ENCODE measurements around the gene ASPHD2. TPM values are rescaled to one million over a fixed set of nuclear protein-coding genes. Genes with fewer than 3 reads are reported as not detected.

Gene ASPHD2
- total and polyA plus RNA-seq, 10 donors, result 2.1 to 8.0 (median 5.1) TPM

DNA sequence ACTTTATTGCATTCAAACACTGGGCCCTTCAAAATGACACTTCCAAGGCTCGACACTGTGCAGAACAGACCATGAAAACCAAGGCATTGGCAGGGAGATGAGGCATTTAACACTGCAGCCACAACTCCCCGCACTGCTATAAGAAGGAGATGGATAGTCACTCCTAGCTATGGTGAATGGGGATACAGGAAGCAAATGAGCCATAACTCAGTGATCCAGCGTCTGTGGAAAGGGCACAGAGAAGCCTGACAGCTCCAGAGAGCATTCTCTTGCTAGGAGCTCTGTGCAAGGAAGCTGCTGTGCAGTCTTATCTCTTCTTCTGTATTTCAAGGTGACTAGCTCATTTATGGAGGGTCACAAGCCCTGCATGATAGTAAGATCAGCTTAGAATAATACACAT lies 33.6 kb downstream of the ASPHD2 start:
- no peaks in the 10 kb centered on the region for H3K9me3 ChIP-seq
- H3K4me1 ChIP-seq, result peaks cover 0 to 17% (median 3%) of the 10 kb centered on the region in 6 donors
- no peaks in the 10 kb centered on the region for H3K27me3 ChIP-seq (replicated peaks in 1 of 7)
- peaks cover 3 to 100% (median 86%) of the 10 kb centered on the region in 6 donors for H3K36me3 ChIP-seq
- H3K27ac ChIP-seq, result no peak overlapping the region
- WGBS, 5 donors, result 87 to 94% (median 90%) methylated on average over 3 of the region's 3 CpGs
- H3K4me3 ChIP-seq, result no peak overlapping the region
- no peak for TF ChIP-seq POLR2A (IDR thresholded peaks at IDR 0.05)
- TF ChIP-seq POLR2AphosphoS5 (IDR thresholded peaks at IDR 0.05), result no peak
- TF ChIP-seq, protein P1, sequence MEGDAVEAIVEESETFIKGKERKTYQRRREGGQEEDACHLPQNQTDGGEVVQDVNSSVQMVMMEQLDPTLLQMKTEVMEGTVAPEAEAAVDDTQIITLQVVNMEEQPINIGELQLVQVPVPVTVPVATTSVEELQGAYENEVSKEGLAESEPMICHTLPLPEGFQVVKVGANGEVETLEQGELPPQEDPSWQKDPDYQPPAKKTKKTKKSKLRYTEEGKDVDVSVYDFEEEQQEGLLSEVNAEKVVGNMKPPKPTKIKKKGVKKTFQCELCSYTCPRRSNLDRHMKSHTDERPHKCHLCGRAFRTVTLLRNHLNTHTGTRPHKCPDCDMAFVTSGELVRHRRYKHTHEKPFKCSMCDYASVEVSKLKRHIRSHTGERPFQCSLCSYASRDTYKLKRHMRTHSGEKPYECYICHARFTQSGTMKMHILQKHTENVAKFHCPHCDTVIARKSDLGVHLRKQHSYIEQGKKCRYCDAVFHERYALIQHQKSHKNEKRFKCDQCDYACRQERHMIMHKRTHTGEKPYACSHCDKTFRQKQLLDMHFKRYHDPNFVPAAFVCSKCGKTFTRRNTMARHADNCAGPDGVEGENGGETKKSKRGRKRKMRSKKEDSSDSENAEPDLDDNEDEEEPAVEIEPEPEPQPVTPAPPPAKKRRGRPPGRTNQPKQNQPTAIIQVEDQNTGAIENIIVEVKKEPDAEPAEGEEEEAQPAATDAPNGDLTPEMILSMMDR (IDR thresholded peaks at IDR 0.05 in 8 of 11, conservative IDR thresholded peaks at IDR 0.05 in 3 of 11), result no peak
- no peak for DNase-seq
- intact Hi-C loops (cut with DNase I; ENCODE audit: low total_unique reads), result loop anchor here (10.0 kb wide), 1 partner anchor 68 kb away; no protein-coding TSS in a partner anchor

DNA sequence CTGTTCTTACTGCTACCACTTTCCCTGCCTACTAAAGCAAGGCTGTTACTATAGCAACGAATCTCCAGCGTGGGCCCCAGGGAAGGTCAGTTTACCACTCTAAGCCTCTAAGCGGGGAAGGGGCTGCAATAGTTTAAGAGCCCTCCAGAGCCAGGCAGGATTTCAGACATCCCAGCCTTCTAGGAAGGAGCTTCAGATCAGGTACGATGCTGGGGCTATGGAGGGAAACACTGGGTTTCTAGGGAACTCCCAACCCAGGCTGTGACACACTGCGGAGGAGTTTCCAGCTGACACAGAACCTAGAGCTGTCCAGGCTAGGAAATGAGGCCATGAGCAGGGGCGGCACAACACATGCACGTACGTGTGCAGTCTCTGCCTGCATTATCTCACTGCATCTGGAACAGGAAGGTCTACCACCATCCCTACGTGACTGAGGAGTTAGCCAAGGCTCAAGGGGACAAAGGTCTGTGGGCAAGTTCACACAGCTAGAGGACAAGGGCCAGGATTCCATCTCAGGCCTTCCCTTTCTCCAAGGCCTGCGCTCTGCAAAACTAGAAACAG lies 34.1 kb downstream of the ASPHD2 start:
- TF ChIP-seq, protein P1 (IDR thresholded peaks at IDR 0.05 in 8 of 11, conservative IDR thresholded peaks at IDR 0.05 in 3 of 11), result no peak
- TF ChIP-seq POLR2A (IDR thresholded peaks at IDR 0.05) (no peak), POLR2AphosphoS5 (IDR thresholded peaks at IDR 0.05) (no peak)
- no peaks in the 10 kb centered on the region for H3K27me3 ChIP-seq (replicated peaks in 1 of 7)
- 81 to 87% (median 83%) methylated on average over 6 to 10 of the region's 10 CpGs for WGBS, 5 donors
- no peak overlapping the region for H3K4me3 ChIP-seq
- no peak for DNase-seq
- H3K36me3 ChIP-seq, result peaks cover 2 to 100% (median 86%) of the 10 kb centered on the region in 6 donors
- no peaks in the 10 kb centered on the region for H3K9me3 ChIP-seq
- H3K27ac ChIP-seq, result no peak overlapping the region
- peaks cover 0 to 17% (median 3%) of the 10 kb centered on the region in 6 donors for H3K4me1 ChIP-seq
- intact Hi-C loops (cut with DNase I; ENCODE audit: low total_unique reads), result loop anchor here (10.0 kb wide), 1 partner anchor 68 kb away; no protein-coding TSS in a partner anchor

DNA sequence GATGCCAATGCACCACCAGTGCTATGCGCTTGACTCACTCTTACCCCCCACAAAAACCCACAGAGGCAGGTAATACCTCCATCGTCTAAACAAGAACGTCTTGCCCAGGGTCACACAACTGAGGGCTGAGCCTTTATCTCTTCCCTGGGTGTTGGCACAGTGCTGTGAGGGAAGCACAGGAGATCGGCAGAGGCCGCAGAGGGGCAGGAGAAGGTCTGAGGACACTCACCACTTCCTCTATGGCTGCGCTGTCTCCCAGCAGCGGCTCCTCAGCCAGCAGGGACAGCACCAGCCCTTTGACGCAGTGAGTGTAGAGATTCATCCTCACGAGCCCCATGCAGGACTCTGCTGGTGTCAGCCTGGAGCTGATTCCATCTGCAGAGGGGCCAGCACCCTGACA lies 34.6 kb downstream of the ASPHD2 start:
- Histone ChIP-seq H3K9me3 (no peaks in the 10 kb centered on the region), H3K4me3 (no peak overlapping the region), H3K27me3 (replicated peaks in 1 of 7) (no peaks in the 10 kb centered on the region), H3K4me1 (peaks cover 0 to 17% (median 3%) of the 10 kb centered on the region in 6 donors), H3K36me3 (peaks cover 2 to 100% (median 86%) of the 10 kb centered on the region in 6 donors), H3K27ac (no peak overlapping the region)
- TF ChIP-seq POLR2AphosphoS5 (IDR thresholded peaks at IDR 0.05), result peak in 1 of 3 donors; percentile 19
- TF ChIP-seq POLR2A (IDR thresholded peaks at IDR 0.05), result no peak
- TF ChIP-seq, protein P1 (IDR thresholded peaks at IDR 0.05 in 8 of 11, conservative IDR thresholded peaks at IDR 0.05 in 3 of 11), result no peak
- 61 to 83% (median 74%) methylated on average over 7 to 9 of the region's 9 CpGs for WGBS, 5 donors
- no peak for DNase-seq
- intact Hi-C loops (cut with DNase I; ENCODE audit: low total_unique reads), result loop anchor here (10.0 kb wide), 1 partner anchor 69 kb away; no protein-coding TSS in a partner anchor

DNA sequence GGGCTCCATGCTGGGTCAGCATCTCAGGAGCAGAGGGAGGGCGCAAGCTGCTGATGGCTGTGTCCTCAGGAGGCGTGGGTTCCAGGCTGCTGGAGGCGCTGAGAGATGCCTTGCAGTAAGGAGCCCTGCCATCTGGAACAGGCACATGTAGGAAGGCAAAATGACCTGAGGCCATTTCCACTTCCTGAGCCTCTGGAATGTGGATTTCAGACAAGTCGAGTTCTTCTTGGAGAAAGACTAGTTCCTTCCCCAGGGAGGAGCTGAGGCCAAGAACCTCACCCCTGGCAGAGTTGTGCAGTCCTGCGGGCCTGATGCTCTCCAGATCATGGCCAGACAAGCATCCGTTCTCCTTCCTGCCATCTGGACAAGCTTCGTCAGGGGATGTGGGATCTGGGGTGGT lies 35.3 kb downstream of the ASPHD2 start:
- Histone ChIP-seq H3K4me1 (peaks cover 0 to 17% (median 3%) of the 10 kb centered on the region in 6 donors), H3K9me3 (no peaks in the 10 kb centered on the region), H3K36me3 (peaks cover 2 to 100% (median 85%) of the 10 kb centered on the region in 6 donors), H3K27ac (no peak overlapping the region), H3K27me3 (replicated peaks in 1 of 7) (no peaks in the 10 kb centered on the region), H3K4me3 (no peak overlapping the region)
- TF ChIP-seq POLR2A (IDR thresholded peaks at IDR 0.05) (no peak), POLR2AphosphoS5 (IDR thresholded peaks at IDR 0.05) (no peak)
- TF ChIP-seq, protein P1 (IDR thresholded peaks at IDR 0.05 in 8 of 11, conservative IDR thresholded peaks at IDR 0.05 in 3 of 11), result no peak
- WGBS, 5 donors, result 72 to 92% (median 84%) methylated on average over 5 to 7 of the region's 7 CpGs
- intact Hi-C loops (cut with DNase I; ENCODE audit: low total_unique reads), result loop anchor here (10.0 kb wide), 1 partner anchor 70 kb away; no protein-coding TSS in a partner anchor
- DNase-seq, result no peak
